Measurements from ENCODE around the gene RNF186.

The RNF186 gene

DNA sequence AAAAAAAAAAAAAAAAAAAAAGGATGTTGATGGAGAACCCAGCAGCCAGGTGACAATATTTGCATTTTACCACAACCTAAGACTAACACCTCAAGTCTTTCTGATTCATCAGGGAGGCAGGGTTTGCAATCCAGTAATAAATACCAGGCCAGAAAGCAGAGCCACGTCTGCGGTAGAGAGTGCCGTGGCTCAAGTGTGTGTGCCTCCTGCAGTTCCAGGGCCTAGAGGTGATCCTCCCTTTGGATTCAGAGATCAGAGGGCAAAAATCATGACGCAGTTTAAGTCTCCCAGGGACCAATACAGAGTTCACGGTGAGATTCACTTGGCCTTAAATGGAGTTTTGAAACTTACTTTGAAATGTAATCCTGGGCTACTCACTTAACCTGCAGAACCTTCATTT is 50.2 kb downstream of the RNF186 start:
- peak; percentile 93 for DNase-seq (ENCODE audit: low spot score)
- peak; percentile 89 for FAIRE-seq
